ENCODE measurements around the gene TPRG1.
A peak's percentile ranks its signal among the peaks of the same experiment; 100 is the strongest.

Gene TPRG1

DNA sequence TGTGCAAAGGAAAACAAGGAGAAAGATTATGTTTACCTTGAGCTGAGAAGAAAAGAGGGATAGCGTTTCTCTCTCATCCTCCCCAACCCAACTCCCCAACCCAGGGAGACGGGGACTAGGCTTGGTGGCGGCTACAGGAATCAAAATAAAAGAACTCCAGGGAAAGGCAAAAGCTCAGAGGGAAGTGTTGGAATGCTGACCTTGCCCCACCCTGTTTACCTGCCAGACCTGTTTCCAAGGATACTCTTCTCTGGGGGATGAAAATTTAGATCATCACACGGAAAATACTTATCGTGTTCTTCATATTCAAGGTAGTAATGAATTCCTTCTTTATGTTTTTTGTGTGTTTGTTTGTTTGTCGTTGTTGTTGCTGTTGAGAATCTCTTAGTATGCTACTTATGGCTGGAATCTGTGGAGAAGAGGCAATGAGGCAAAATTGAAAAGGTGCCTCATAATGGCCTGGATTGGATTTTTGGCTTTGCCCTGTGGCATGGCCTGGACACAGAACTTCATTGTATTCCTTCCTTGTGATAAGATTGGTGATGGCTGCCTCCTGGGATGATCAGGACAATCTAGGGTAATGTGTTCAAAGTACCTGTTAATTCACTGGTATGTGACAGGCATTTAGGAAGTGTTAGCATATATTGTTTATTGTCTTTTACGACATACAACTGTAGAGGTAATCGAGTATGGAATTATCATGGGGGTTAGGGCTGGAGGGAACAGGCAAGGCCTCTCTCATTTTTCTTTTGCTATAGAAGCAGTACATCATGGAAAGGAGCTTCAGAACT lies 11.1 kb upstream of the TPRG1 start:
- Histone ChIP-seq H3K9ac (ENCODE audit: low read depth in 1 of 2, low read length in 2 of 2) (no peak overlapping the region), H3K36me3 (ENCODE audit: control insufficient read depth in 2 of 2, insufficient read depth in 2 of 2, low read length in 2 of 2) (no peaks in the 10 kb centered on the region), H3K9me3 (ENCODE audit: control insufficient read depth in 2 of 2, low read length in 2 of 2) (no peaks in the 10 kb centered on the region), H3K4me3 (ENCODE audit: low read length in 2 of 2) (no peak overlapping the region), H3K4me1 (ENCODE audit: control insufficient read depth in 2 of 2, insufficient read depth in 2 of 2, low read length in 2 of 2) (peaks cover 6 to 13% of the 10 kb centered on the region in 2 donors), H3K27ac (ENCODE audit: low read depth in 2 of 2, low read length in 2 of 2) (no peak overlapping the region), H3K27me3 (ENCODE audit: control insufficient read depth in 2 of 2, insufficient read depth in 2 of 2, low read length in 2 of 2) (no peaks in the 10 kb centered on the region)

DNA sequence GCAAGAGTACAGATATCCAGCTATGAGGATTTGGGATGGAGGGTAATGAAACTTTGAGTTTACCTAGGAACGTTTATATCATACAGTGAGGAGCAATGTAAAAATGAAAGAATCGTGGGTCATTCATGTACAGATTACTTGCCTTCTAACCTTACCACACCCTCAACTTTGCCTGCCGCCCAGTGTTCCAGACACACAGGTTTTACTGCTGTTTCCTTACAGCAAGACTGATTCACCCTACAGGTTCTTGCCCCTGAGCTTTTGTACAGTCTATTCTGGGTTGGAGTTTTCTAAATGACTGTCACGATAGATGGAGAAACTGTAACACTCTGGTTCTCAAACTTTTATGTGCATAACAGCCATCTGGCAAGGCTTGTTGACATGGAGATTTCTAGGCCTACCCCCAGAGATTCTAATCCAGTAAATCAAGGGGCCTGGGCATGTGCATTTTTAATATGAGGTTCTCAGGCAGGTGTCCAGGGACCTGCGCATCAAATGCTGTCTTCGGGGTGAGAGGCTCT lies 6.6 kb upstream of the TPRG1 start:
- Histone ChIP-seq H3K4me3 (ENCODE audit: low read length in 2 of 2) (peak overlapping the region in 1 of 2 donors; percentile 17), H3K9me3 (ENCODE audit: control insufficient read depth in 2 of 2, low read length in 2 of 2) (no peaks in the 10 kb centered on the region), H3K4me1 (ENCODE audit: control insufficient read depth in 2 of 2, insufficient read depth in 2 of 2, low read length in 2 of 2) (peaks cover 13 to 17% of the 10 kb centered on the region in 2 donors), H3K9ac (ENCODE audit: low read depth in 1 of 2, low read length in 2 of 2) (no peak overlapping the region), H3K27me3 (ENCODE audit: control insufficient read depth in 2 of 2, insufficient read depth in 2 of 2, low read length in 2 of 2) (no peaks in the 10 kb centered on the region), H3K36me3 (ENCODE audit: control insufficient read depth in 2 of 2, insufficient read depth in 2 of 2, low read length in 2 of 2) (no peaks in the 10 kb centered on the region), H3K27ac (ENCODE audit: low read depth in 2 of 2, low read length in 2 of 2) (peak overlapping the region; percentile 18 to 78)

DNA sequence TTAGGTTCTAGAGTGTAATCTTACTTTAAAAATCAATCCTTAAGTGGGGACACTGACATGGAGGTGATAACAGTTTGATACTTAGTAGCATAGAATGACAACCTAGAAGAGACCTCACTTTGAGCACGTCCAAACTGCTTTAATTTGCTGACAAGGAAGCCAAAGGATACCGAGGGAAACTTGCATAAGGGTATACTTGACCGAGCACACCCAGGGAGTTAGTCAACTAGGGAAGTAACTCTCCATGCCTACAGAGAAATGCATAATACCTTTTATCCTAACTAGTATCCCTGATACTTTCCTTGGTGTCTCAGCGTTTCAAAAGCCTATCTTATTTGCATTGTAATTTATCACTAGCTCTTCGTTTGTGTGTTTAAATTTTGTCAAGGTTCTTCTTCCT lies 5.5 kb upstream of the TPRG1 start:
- no peaks in the 10 kb centered on the region for H3K27me3 ChIP-seq (ENCODE audit: control insufficient read depth in 2 of 2, insufficient read depth in 2 of 2, low read length in 2 of 2)
- no peak overlapping the region for H3K4me3 ChIP-seq (ENCODE audit: low read length in 2 of 2)
- no peak overlapping the region for H3K9ac ChIP-seq (ENCODE audit: low read depth in 1 of 2, low read length in 2 of 2)
- peak overlapping the region in 1 of 2 donors; percentile 65 for H3K27ac ChIP-seq (ENCODE audit: low read depth in 2 of 2, low read length in 2 of 2)
- no peaks in the 10 kb centered on the region for H3K36me3 ChIP-seq (ENCODE audit: control insufficient read depth in 2 of 2, insufficient read depth in 2 of 2, low read length in 2 of 2)
- peaks cover 13% of the 10 kb centered on the region in 2 donors for H3K4me1 ChIP-seq (ENCODE audit: control insufficient read depth in 2 of 2, insufficient read depth in 2 of 2, low read length in 2 of 2)
- no peaks in the 10 kb centered on the region for H3K9me3 ChIP-seq (ENCODE audit: control insufficient read depth in 2 of 2, low read length in 2 of 2)

DNA sequence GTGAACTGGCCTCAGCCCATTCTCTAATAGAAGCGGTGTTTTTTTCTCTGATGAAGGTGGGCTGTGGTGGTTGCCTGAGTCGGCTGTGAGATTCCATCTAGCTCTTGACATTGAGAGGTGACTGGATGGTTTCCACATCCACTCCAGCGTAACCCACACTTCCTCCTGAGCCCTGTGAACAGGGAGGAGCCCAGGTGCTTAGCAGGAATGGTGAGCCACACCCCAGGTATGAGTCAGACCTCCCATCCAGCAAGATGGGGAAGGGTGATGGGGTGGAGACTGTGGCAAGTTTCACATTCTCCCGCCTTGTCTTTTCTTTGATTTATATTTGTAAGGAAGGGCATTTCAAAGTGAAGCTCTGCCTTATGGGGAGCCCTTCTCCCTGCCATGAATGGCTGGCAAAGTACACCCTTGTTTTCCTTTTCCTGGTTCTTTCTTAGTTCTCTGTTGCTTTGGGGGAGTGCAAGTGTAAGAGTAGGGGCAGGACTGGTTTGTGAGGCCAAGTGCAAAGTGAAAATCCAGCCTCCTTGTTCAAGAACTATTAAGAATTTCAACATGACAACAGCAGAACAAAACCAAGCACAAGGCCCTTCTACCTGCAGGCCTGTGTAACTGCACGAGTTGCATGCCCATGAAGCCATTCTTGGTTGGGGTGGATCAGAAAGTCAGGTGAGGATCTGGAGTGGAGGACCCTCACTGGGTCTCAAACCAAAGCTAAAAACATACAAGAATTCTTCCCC lies 4.6 kb upstream of the TPRG1 start:
- H3K9me3 ChIP-seq (ENCODE audit: control insufficient read depth in 2 of 2, low read length in 2 of 2), result no peaks in the 10 kb centered on the region
- H3K4me1 ChIP-seq (ENCODE audit: control insufficient read depth in 2 of 2, insufficient read depth in 2 of 2, low read length in 2 of 2), result peaks cover 13% of the 10 kb centered on the region in 2 donors
- H3K27ac ChIP-seq (ENCODE audit: low read depth in 2 of 2, low read length in 2 of 2), result peak overlapping the region; percentile 53 to 65
- H3K4me3 ChIP-seq (ENCODE audit: low read length in 2 of 2), result no peak overlapping the region
- no peak overlapping the region for H3K9ac ChIP-seq (ENCODE audit: low read depth in 1 of 2, low read length in 2 of 2)
- H3K36me3 ChIP-seq (ENCODE audit: control insufficient read depth in 2 of 2, insufficient read depth in 2 of 2, low read length in 2 of 2), result no peaks in the 10 kb centered on the region
- no peaks in the 10 kb centered on the region for H3K27me3 ChIP-seq (ENCODE audit: control insufficient read depth in 2 of 2, insufficient read depth in 2 of 2, low read length in 2 of 2)

- no peaks in the 10 kb centered on the region for H3K36me3 ChIP-seq (ENCODE audit: control insufficient read depth in 2 of 2, insufficient read depth in 2 of 2, low read length in 2 of 2)
- no peak overlapping the region for H3K4me3 ChIP-seq (ENCODE audit: low read length in 2 of 2)
- peaks cover 13% of the 10 kb centered on the region in 2 donors for H3K4me1 ChIP-seq (ENCODE audit: control insufficient read depth in 2 of 2, insufficient read depth in 2 of 2, low read length in 2 of 2)
- H3K9ac ChIP-seq (ENCODE audit: low read depth in 1 of 2, low read length in 2 of 2), result no peak overlapping the region
- no peak overlapping the region for H3K27ac ChIP-seq (ENCODE audit: low read depth in 2 of 2, low read length in 2 of 2)
- H3K27me3 ChIP-seq (ENCODE audit: control insufficient read depth in 2 of 2, insufficient read depth in 2 of 2, low read length in 2 of 2), result no peaks in the 10 kb centered on the region
- no peaks in the 10 kb centered on the region for H3K9me3 ChIP-seq (ENCODE audit: control insufficient read depth in 2 of 2, low read length in 2 of 2)
Observed at GRCh38 chr3:189168711-189169110, 3.1 kb upstream of the TPRG1 start.

DNA sequence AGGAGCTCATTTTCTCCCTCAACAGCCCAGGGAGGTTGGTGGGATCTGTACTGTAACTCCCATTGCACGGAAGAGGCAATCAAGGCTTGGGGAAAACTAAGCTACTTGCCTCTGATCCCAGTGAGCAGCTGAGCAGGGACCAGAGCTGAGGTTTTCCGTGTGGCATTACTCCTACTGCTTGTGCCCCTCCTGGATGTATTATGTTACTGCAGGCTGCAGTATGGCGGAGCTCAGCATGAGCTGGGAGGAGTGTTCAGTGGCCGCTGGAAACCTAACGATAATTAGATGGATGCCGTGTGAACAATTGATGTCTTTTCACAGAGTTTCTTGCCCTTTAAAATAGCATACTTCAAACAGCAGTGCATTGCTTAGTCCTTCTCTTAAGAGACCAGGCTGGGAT lies 2.0 kb upstream of the TPRG1 start:
- H3K4me3 ChIP-seq (ENCODE audit: low read length in 2 of 2), result no peak overlapping the region
- no peaks in the 10 kb centered on the region for H3K27me3 ChIP-seq (ENCODE audit: control insufficient read depth in 2 of 2, insufficient read depth in 2 of 2, low read length in 2 of 2)
- no peaks in the 10 kb centered on the region for H3K36me3 ChIP-seq (ENCODE audit: control insufficient read depth in 2 of 2, insufficient read depth in 2 of 2, low read length in 2 of 2)
- no peak overlapping the region for H3K27ac ChIP-seq (ENCODE audit: low read depth in 2 of 2, low read length in 2 of 2)
- H3K9me3 ChIP-seq (ENCODE audit: control insufficient read depth in 2 of 2, low read length in 2 of 2), result no peaks in the 10 kb centered on the region
- H3K4me1 ChIP-seq (ENCODE audit: control insufficient read depth in 2 of 2, insufficient read depth in 2 of 2, low read length in 2 of 2), result peaks cover 11 to 13% of the 10 kb centered on the region in 2 donors
- H3K9ac ChIP-seq (ENCODE audit: low read depth in 1 of 2, low read length in 2 of 2), result no peak overlapping the region

- Histone ChIP-seq H3K9me3 (ENCODE audit: control insufficient read depth in 2 of 2, low read length in 2 of 2) (no peaks in the 10 kb centered on the region), H3K4me3 (ENCODE audit: low read length in 2 of 2) (no peak overlapping the region), H3K36me3 (ENCODE audit: control insufficient read depth in 2 of 2, insufficient read depth in 2 of 2, low read length in 2 of 2) (no peaks in the 10 kb centered on the region), H3K9ac (ENCODE audit: low read depth in 1 of 2, low read length in 2 of 2) (no peak overlapping the region), H3K4me1 (ENCODE audit: control insufficient read depth in 2 of 2, insufficient read depth in 2 of 2, low read length in 2 of 2) (peaks cover 5 to 8% of the 10 kb centered on the region in 2 donors), H3K27me3 (ENCODE audit: control insufficient read depth in 2 of 2, insufficient read depth in 2 of 2, low read length in 2 of 2) (no peaks in the 10 kb centered on the region), H3K27ac (ENCODE audit: low read depth in 2 of 2, low read length in 2 of 2) (no peak overlapping the region)
Observed at GRCh38 chr3:189170559-189170958, 1.2 kb upstream of the TPRG1 start.

GRCh38 chr3:189172668-189173419 lies 1.1 kb downstream of the TPRG1 start:
- Histone ChIP-seq H3K4me1 (ENCODE audit: control insufficient read depth in 2 of 2, insufficient read depth in 2 of 2, low read length in 2 of 2) (no peaks in the 10 kb centered on the region), H3K27ac (ENCODE audit: low read depth in 2 of 2, low read length in 2 of 2) (no peak overlapping the region), H3K9me3 (ENCODE audit: control insufficient read depth in 2 of 2, low read length in 2 of 2) (no peaks in the 10 kb centered on the region), H3K4me3 (ENCODE audit: low read length in 2 of 2) (no peak overlapping the region), H3K27me3 (ENCODE audit: control insufficient read depth in 2 of 2, insufficient read depth in 2 of 2, low read length in 2 of 2) (no peaks in the 10 kb centered on the region), H3K36me3 (ENCODE audit: control insufficient read depth in 2 of 2, insufficient read depth in 2 of 2, low read length in 2 of 2) (no peaks in the 10 kb centered on the region), H3K9ac (ENCODE audit: low read depth in 1 of 2, low read length in 2 of 2) (no peak overlapping the region)

- no peak overlapping the region for H3K4me3 ChIP-seq (ENCODE audit: low read length in 2 of 2)
- no peak overlapping the region for H3K9ac ChIP-seq (ENCODE audit: low read depth in 1 of 2, low read length in 2 of 2)
- peaks cover 2 to 6% of the 10 kb centered on the region in 2 donors for H3K9me3 ChIP-seq (ENCODE audit: control insufficient read depth in 2 of 2, low read length in 2 of 2)
- no peaks in the 10 kb centered on the region for H3K36me3 ChIP-seq (ENCODE audit: control insufficient read depth in 2 of 2, insufficient read depth in 2 of 2, low read length in 2 of 2)
- no peak overlapping the region for H3K27ac ChIP-seq (ENCODE audit: low read depth in 2 of 2, low read length in 2 of 2)
- H3K4me1 ChIP-seq (ENCODE audit: control insufficient read depth in 2 of 2, insufficient read depth in 2 of 2, low read length in 2 of 2), result peaks cover 4 to 6% of the 10 kb centered on the region in 2 donors
- no peaks in the 10 kb centered on the region for H3K27me3 ChIP-seq (ENCODE audit: control insufficient read depth in 2 of 2, insufficient read depth in 2 of 2, low read length in 2 of 2)
Observed at GRCh38 chr3:189184566-189184965, 12.8 kb downstream of the TPRG1 start.
